ENCODE data around the gene PITPNC1. TPM values are rescaled to one million over a fixed set of nuclear protein-coding genes. Genes with fewer than 3 reads are reported as not detected.
"Not testable (repeated sequence)": the region's sequence is repeated elsewhere in the genome, so short reads cannot be mapped to it uniquely, and the experiment has no call there.

Gene PITPNC1
- total RNA-seq, 3 donors from 2014 or later, result 11.0 to 17.7 (median 14.8) TPM

DNA sequence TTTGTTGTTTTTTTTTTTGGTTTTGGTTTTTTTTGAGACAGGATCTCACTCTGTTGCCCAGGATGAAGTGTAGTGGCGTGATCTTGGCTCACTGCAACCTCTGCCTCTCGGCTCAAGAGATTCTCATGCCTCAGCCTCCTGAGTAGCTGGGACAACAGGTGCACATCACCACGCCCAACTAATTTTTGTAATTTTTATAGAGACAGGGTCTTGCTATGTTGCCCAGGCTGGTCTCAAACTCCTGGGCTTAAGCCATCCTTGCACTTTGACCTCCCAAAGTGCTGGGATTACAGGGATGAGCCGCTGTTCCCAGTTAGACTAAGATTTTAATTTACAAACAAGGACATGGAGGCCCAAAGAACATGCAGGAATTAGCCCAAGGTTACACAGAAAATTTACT, 248.9 kb downstream of the PITPNC1 start:
- Histone ChIP-seq H3K9me3 (no peaks in the 10 kb centered on the region), H3K4me1 (no peaks in the 10 kb centered on the region), H3K27ac (no peak overlapping the region), H3K4me3 (no peak overlapping the region), H3K36me3 (no peaks in the 10 kb centered on the region), H3K27me3 (no peaks in the 10 kb centered on the region)
- intact Hi-C loops (cut with DNase I; ENCODE audit: low total_unique reads), result loop anchor here (10.0 kb wide), 1 partner anchor 1631 kb away; no protein-coding TSS in a partner anchor
- DNase-seq (ENCODE audit: low spot score in 2 of 2), result no peak
- TF ChIP-seq POLR2AphosphoS5 (IDR thresholded peaks at IDR 0.05), result no peak
- TF ChIP-seq, protein P1, sequence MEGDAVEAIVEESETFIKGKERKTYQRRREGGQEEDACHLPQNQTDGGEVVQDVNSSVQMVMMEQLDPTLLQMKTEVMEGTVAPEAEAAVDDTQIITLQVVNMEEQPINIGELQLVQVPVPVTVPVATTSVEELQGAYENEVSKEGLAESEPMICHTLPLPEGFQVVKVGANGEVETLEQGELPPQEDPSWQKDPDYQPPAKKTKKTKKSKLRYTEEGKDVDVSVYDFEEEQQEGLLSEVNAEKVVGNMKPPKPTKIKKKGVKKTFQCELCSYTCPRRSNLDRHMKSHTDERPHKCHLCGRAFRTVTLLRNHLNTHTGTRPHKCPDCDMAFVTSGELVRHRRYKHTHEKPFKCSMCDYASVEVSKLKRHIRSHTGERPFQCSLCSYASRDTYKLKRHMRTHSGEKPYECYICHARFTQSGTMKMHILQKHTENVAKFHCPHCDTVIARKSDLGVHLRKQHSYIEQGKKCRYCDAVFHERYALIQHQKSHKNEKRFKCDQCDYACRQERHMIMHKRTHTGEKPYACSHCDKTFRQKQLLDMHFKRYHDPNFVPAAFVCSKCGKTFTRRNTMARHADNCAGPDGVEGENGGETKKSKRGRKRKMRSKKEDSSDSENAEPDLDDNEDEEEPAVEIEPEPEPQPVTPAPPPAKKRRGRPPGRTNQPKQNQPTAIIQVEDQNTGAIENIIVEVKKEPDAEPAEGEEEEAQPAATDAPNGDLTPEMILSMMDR (IDR thresholded peaks at IDR 0.05), result no peak
- TF ChIP-seq POLR2A (IDR thresholded peaks at IDR 0.05), result no peak

DNA sequence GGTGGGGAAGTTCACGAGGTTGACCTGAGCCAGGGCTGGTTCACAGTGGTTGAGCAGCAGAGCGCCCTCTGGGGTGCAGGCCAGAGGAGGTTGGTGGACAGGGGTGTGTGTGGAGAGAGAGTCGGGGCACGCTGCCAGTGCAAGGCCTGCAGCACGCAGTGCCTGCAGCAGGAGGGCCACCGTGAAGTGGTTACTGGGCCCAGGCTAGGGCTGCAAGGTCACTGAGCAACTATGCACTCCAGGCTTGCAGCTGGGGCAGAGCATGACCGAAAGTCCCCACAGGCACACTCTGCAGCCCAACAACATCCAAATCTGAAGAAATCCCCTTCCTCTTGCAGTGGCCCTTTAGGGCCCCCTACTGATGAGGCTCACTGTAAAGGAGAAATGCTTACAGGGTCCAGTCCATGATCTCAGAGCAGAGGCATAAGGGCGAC, 251.5 kb downstream of the PITPNC1 start:
- no peak overlapping the region for H3K27ac ChIP-seq
- intact Hi-C loops (cut with DNase I; ENCODE audit: low total_unique reads), result loop anchor here (10.0 kb wide), 1 partner anchor 1634 kb away; no protein-coding TSS in a partner anchor
- H3K9me3 ChIP-seq, result no peaks in the 10 kb centered on the region
- H3K4me1 ChIP-seq, result no peaks in the 10 kb centered on the region
- TF ChIP-seq, protein P1 (IDR thresholded peaks at IDR 0.05), result no peak
- TF ChIP-seq POLR2AphosphoS5 (IDR thresholded peaks at IDR 0.05) (no peak), POLR2A (IDR thresholded peaks at IDR 0.05) (no peak)
- no peak for DNase-seq (ENCODE audit: low spot score in 2 of 2)
- no peaks in the 10 kb centered on the region for H3K36me3 ChIP-seq
- no peak overlapping the region for H3K4me3 ChIP-seq
- no peaks in the 10 kb centered on the region for H3K27me3 ChIP-seq

DNA sequence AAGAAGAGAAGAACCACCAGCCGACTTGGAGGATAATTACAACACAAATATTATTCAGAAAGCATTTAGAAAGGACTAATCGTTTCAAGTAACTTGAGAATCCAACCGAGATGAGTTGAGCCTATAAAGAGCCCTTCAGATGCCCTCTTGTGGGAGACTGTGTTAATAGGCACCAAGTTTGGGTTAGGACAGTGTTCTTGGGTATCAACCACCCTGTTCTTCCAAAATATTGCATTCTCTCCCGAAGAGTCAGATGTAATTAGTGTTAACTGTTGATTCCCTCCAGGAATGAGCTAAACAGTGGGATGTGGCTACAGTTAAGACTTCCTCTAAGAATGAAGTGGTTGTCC, 252.9 kb downstream of the PITPNC1 start:
- no peaks in the 10 kb centered on the region for H3K9me3 ChIP-seq
- H3K36me3 ChIP-seq, result no peaks in the 10 kb centered on the region
- no peak for DNase-seq (ENCODE audit: low spot score in 2 of 2)
- no peaks in the 10 kb centered on the region for H3K4me1 ChIP-seq
- TF ChIP-seq, protein P1 (IDR thresholded peaks at IDR 0.05), result peak in 1 of 3 donors; percentile 29
- no peak for TF ChIP-seq POLR2A (IDR thresholded peaks at IDR 0.05)
- TF ChIP-seq POLR2AphosphoS5 (IDR thresholded peaks at IDR 0.05), result no peak
- no peak overlapping the region for H3K4me3 ChIP-seq
- no peaks in the 10 kb centered on the region for H3K27me3 ChIP-seq
- no peak overlapping the region for H3K27ac ChIP-seq
- intact Hi-C loops (cut with DNase I; ENCODE audit: low total_unique reads), result loop anchor here (10.0 kb wide), 2 partner anchors 1125 to 1635 kb away; no protein-coding TSS in a partner anchor

DNA sequence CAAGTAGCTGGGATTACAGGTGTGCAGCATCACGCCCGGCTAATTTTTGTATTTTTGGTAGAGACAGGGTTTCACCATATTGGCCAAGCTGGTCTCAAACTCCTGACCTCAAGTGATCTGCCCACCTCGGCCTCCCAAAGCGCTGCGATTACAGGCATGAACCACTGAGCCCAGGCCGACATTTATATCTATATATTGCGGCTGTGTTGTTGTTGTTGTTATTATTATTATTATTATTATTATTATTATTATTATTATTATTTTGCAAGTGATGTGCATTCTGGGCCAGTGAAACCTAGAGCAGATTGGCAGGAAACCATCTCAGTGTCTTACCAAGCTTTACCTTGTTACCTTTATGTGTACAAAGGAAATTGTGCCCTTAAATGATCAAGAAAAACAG, 253.8 kb downstream of the PITPNC1 start:
- not testable (repeated sequence) for H3K4me1 ChIP-seq

DNA sequence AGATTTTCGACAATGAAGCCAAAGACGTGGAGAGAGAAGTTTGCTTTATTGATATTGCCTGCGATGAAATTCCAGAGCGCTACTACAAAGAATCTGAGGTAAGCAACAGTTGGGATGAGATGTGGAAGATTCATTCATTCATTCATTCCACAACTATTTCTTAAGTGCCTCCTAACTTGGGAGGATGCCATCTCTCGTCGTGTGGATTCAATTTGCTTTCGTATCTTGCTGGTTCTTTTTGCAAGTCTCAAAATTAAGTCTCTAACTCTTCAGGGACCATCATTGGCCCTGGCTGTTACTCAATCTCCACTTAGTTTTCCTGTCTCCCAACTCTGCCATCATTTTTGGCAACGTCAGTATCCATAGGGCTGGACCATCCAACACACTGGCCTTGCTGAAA, 255.1 kb downstream of the PITPNC1 start:
- Histone ChIP-seq H3K27me3 (no peaks in the 10 kb centered on the region), H3K4me1 (no peaks in the 10 kb centered on the region)
- intact Hi-C loops (cut with DNase I; ENCODE audit: low total_unique reads), result loop anchor here (10.0 kb wide), 1 partner anchor 1123 kb away; no protein-coding TSS in a partner anchor

More for the DNA sequence above, 253.8 kb downstream of the PITPNC1 start:
- H3K9me3 ChIP-seq; DNase-seq (ENCODE audit: low spot score in 2 of 2); H3K27me3 ChIP-seq; H3K27ac ChIP-seq; H3K36me3 ChIP-seq; H3K4me3 ChIP-seq: not testable (repeated sequence)
- intact Hi-C loops (cut with DNase I; ENCODE audit: low total_unique reads), result loop anchor here (10.0 kb wide), 1 partner anchor 1124 kb away; no protein-coding TSS in a partner anchor

More for the DNA sequence above, 255.1 kb downstream of the PITPNC1 start:
- Histone ChIP-seq H3K27ac (no peak overlapping the region), H3K9me3 (no peaks in the 10 kb centered on the region), H3K4me3 (no peak overlapping the region), H3K36me3 (no peaks in the 10 kb centered on the region)
- TF ChIP-seq POLR2AphosphoS5 (IDR thresholded peaks at IDR 0.05) (no peak), POLR2A (IDR thresholded peaks at IDR 0.05) (no peak)
- TF ChIP-seq, protein P1 (IDR thresholded peaks at IDR 0.05), result no peak
- no peak for DNase-seq (ENCODE audit: low spot score in 2 of 2)

All from breast epithelium (tissue), 4 donors.